SJCRH30 (cell line): ENCODE results near the gene CCT4. TPM values are rescaled to one million over a fixed set of nuclear protein-coding genes. Genes with fewer than 3 reads are reported as not detected.
A peak's percentile ranks its signal among the peaks of the same experiment; 100 is the strongest.
"Not testable (repeated sequence)": the region's sequence is repeated elsewhere in the genome, so short reads cannot be mapped to it uniquely, and the experiment has no call there.

ENCODE experiments used
- DNase-seq, 2 experiments: peaks; one replicate each; pipeline ENCODE4 v3.0.0-alpha.2; 2015 to 2020
- H3K27ac ChIP-seq: fragments of 250-450 bp; sonication (Bioruptor Pico); 2 replicates; pipeline ENCODE4 v1.5.1; 2020; ENCODE audit warnings: mild to moderate bottlenecking, moderate library complexity
- H3K27me3 ChIP-seq: fragments of 250-450 bp; sonication (Bioruptor Pico); 2 replicates; pipeline ENCODE4 v1.5.1; 2020; ENCODE audit warnings: mild to moderate bottlenecking, moderate library complexity
- H3K36me3 ChIP-seq: fragments of 250-450 bp; sonication (Bioruptor Pico); 2 replicates; pipeline ENCODE4 v1.5.1; 2020; ENCODE audit warnings: mild to moderate bottlenecking, moderate library complexity
- H3K4me1 ChIP-seq: fragments of 250-450 bp; sonication (Bioruptor Pico); 2 replicates; pipeline ENCODE4 v1.5.1; 2020; ENCODE audit warnings: mild to moderate bottlenecking, moderate library complexity
- H3K4me3 ChIP-seq: fragments of 250-450 bp; sonication (Bioruptor Pico); 2 replicates; pipeline ENCODE4 v1.5.1; 2020; ENCODE audit warnings: mild to moderate bottlenecking, moderate library complexity
- H3K9me3 ChIP-seq: fragments of 250-450 bp; sonication (Bioruptor Pico); replicated peaks from 2 replicates; pipeline ENCODE4 v1.5.1; 2020; ENCODE audit warnings: mild to moderate bottlenecking, moderate library complexity
- total RNA-seq: library from RNA; depleted of rRNA; stranded (reverse); fragments of >200 nt; shearing (Covaris generic); gene quantifications from 2 replicates; pipeline ENCODE4 v1.2.3, GENCODE V29; 2014; rRNA removed

Gene CCT4
- total RNA-seq, 1 experiment from 2014 or later = 406 TPM

- Histone ChIP-seq H3K4me3 (peak overlapping the region; percentile 87), H3K4me1 (peaks cover 4% of the 10 kb centered on the region), H3K9me3 (no peaks in the 10 kb centered on the region), H3K36me3 (no peaks in the 10 kb centered on the region), H3K27me3 (no peaks in the 10 kb centered on the region), H3K27ac (peak overlapping the region; percentile 90)
- peak; percentile 97 to 99 for DNase-seq
These were observed 33.7 kb downstream of the CCT4 start for GRCh38 chr2:61854564-61855317.

GRCh38 chr2:61853847-61854563, 34.5 kb downstream of the CCT4 start, which contains the start of gene FAM161A:
FAM161A (minus strand) TSS chr2:61854060; CDS start chr2:61854041, 19 bp downstream.
- DNase-seq = peak; percentile 91 to 95
- Histone ChIP-seq H3K4me3 (peak within 1 kb of the TSS; percentile 87), H3K27me3 (no peaks in the 10 kb centered on the region), H3K36me3 (no peaks in the 10 kb centered on the region), H3K4me1 (peaks cover 4% of the 10 kb centered on the region), H3K27ac (peak within 1 kb of the TSS; percentile 90), H3K9me3 (no peaks in the 10 kb centered on the region)

DNA sequence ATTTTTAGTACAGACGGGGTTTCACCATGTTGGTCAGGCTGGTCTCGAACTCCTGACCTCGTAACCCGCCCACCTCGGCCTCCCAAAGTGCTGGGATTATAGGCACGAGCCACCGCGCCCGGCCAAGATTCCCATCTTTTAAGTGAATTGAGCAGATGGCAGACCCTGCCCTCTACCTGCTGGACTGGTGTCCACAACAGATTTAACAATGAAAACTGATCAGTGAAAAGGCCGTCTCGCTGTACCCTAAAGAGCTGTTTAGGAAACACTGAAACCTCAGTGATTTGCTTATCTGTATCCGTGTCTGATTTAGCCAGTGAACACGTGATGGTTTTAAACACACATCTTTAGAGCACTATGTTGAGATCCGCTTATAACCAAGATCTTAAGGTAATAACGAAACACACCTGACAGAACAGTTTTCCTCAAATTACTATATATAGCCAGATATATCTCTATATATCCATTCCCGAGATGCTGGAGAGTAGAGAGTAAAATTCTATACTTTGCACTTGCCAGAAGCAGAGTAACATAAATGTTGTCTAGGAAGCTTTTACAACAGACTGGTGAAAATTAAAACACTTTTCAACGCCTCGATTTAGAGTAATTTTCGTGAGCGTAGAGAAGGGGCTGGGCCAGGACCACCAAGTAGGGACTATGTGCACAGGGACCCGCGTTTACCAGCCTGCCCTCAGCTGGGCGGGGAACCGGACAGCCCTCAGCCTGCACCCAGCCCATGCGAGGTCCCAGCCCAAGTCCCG, 35.2 kb downstream of the CCT4 start:
- Histone ChIP-seq H3K4me3 (peak overlapping the region; percentile 87), H3K36me3 (no peaks in the 10 kb centered on the region), H3K4me1 (peaks cover 4% of the 10 kb centered on the region), H3K9me3 (no peaks in the 10 kb centered on the region), H3K27ac (peak overlapping the region; percentile 90), H3K27me3 (no peaks in the 10 kb centered on the region)
- DNase-seq = peak; percentile 57 to 83

DNA sequence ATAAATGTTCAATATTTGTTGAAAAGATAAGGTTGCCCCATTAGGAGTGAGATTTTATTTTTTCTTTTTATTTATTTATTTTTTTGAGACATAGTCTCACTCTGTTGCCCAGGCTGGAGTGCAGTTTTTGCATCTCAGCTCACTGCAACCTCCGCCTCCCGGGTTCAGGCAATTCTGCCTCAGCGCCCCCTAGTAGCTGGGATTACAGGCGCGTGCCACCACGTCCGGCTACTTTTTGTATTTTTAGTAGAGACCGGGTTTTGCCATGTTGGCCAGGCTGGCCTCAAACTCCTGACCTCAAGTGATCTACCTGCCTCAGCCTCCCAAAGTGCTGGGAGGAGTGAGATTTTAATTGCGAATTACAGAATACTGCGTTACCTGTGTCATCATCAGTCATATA, 37.2 kb downstream of the CCT4 start:
- not testable (repeated sequence) for H3K27ac ChIP-seq

GRCh38 chr2:61845320-61845719, 43.1 kb downstream of the CCT4 start:
- Histone ChIP-seq H3K4me1 (no peaks in the 10 kb centered on the region; the same call in 1 of the 2 replicates), H3K36me3 (peaks cover 4% of the 10 kb centered on the region; the same call in 1 of the 2 replicates), H3K4me3 (no peak overlapping the region), H3K27me3 (no peaks in the 10 kb centered on the region), H3K27ac (no peak overlapping the region), H3K9me3 (no peaks in the 10 kb centered on the region)
- DNase-seq = no peak

More for the DNA sequence above, 37.2 kb downstream of the CCT4 start:
- not testable (repeated sequence) for H3K4me3 ChIP-seq, DNase-seq, H3K4me1 ChIP-seq, H3K9me3 ChIP-seq, H3K27me3 ChIP-seq, H3K36me3 ChIP-seq

GRCh38 chr2:61841286-61841685, 47.2 kb downstream of the CCT4 start:
- DNase-seq = no peak
- H3K36me3 ChIP-seq = peaks cover 4% of the 10 kb centered on the region; the same call in 1 of the 2 replicates
- no peak overlapping the region for H3K4me3 ChIP-seq
- H3K27ac ChIP-seq = no peak overlapping the region
- H3K4me1 ChIP-seq = no peaks in the 10 kb centered on the region
- no peaks in the 10 kb centered on the region for H3K27me3 ChIP-seq
- no peaks in the 10 kb centered on the region for H3K9me3 ChIP-seq

- Histone ChIP-seq H3K4me1 (no peaks in the 10 kb centered on the region), H3K4me3 (no peak overlapping the region), H3K36me3 (peaks cover 8% of the 10 kb centered on the region; the same call in 1 of the 2 replicates), H3K27ac (no peak overlapping the region), H3K27me3 (no peaks in the 10 kb centered on the region), H3K9me3 (no peaks in the 10 kb centered on the region)
- DNase-seq = no peak
These were observed 53.6 kb downstream of the CCT4 start for GRCh38 chr2:61834893-61835292.

- Histone ChIP-seq H3K9me3 (no peaks in the 10 kb centered on the region), H3K4me1 (no peaks in the 10 kb centered on the region), H3K27me3 (no peaks in the 10 kb centered on the region), H3K27ac (no peak overlapping the region), H3K36me3 (peaks cover 8% of the 10 kb centered on the region; the same call in 1 of the 2 replicates), H3K4me3 (no peak overlapping the region)
- no peak for DNase-seq
These were observed 54.5 kb downstream of the CCT4 start for GRCh38 chr2:61833971-61834370.

- H3K27me3 ChIP-seq = no peaks in the 10 kb centered on the region
- no peaks in the 10 kb centered on the region for H3K4me1 ChIP-seq
- H3K4me3 ChIP-seq = no peak overlapping the region
- peaks cover 8% of the 10 kb centered on the region; the same call in 1 of the 2 replicates for H3K36me3 ChIP-seq
- no peaks in the 10 kb centered on the region for H3K9me3 ChIP-seq
- no peak overlapping the region for H3K27ac ChIP-seq
- DNase-seq = no peak
These were observed 56.1 kb downstream of the CCT4 start for GRCh38 chr2:61832183-61832841.

DNA sequence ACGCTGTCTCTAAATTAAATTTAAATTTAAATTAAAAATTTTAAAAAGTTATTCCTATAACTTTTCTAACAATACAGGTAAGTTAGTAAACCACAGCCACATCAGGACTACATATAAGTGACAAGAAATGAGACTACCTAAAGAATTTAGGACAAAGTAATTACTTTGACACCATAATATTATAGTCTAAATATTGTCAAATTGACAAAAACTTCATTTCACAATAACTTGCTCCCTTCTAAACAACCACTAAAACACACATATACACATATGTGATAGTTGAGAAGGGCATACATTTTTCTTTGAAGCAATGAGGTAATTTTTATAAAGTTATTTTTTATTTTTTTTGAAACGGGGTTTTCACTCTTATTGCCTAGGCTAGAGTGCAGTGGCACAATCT, 66.2 kb downstream of the CCT4 start:
- Histone ChIP-seq H3K36me3 (peaks cover 2% of the 10 kb centered on the region; the same call in 1 of the 2 replicates), H3K4me1 (no peaks in the 10 kb centered on the region), H3K27me3 (no peaks in the 10 kb centered on the region), H3K9me3 (no peaks in the 10 kb centered on the region), H3K4me3 (no peak overlapping the region), H3K27ac (no peak overlapping the region)
- no peak for DNase-seq

Other genes with a start within 250 kb of the CCT4 start
- gene FAM161A, start 34.6 kb downstream of the CCT4 start, total RNA-seq = 14.3 and 19.0 TPM in 2 replicates
- gene COMMD1, start 17.0 kb upstream of the CCT4 start, total RNA-seq = 48.9 and 51.4 TPM in 2 replicates